ENCODE data around the gene TEKT1.
"Not testable (repeated sequence)": the region's sequence is repeated elsewhere in the genome, so short reads cannot be mapped to it uniquely, and the experiment has no call there.

TEKT1 gene

DNA sequence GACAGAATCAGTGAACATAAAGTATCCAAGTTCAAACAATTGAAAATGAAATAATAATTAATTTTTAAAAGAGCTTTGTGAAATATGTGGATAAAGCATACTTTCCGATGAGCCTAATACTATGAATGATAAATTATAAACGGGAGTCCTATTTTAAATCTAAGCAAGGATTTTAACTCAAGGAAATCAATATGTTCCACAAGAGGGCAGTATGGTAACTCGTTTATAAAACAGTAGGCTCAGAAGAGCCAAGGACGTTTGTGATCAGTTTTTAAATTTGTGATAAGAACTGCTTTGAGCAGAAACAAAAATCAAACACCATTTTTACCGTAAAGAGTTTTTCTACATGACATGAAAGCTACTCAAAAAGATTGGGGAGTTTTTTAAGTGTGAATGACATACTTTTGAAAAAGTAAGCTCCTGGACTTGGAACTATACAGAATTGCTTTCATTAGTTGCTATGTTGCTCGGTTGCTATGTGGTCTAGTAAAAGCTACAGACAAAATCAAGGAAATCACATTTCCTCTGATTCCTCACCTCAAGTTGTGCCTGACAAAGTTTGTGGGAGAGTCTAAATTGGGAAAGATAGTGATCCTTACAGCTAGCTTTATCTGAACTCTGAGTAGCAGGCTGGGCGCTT is 11.8 kb upstream of the TEKT1 start:
- H3K9me3 ChIP-seq: no peaks in the 10 kb centered on the region
- no peaks in the 10 kb centered on the region; the same call in 1 of the 2 replicates for H3K27me3 ChIP-seq
- no peaks in the 10 kb centered on the region for H3K4me1 ChIP-seq
- H3K4me3 ChIP-seq (ENCODE audit: low read depth, low read length): no peak overlapping the region
- TF ChIP-seq, protein P1, sequence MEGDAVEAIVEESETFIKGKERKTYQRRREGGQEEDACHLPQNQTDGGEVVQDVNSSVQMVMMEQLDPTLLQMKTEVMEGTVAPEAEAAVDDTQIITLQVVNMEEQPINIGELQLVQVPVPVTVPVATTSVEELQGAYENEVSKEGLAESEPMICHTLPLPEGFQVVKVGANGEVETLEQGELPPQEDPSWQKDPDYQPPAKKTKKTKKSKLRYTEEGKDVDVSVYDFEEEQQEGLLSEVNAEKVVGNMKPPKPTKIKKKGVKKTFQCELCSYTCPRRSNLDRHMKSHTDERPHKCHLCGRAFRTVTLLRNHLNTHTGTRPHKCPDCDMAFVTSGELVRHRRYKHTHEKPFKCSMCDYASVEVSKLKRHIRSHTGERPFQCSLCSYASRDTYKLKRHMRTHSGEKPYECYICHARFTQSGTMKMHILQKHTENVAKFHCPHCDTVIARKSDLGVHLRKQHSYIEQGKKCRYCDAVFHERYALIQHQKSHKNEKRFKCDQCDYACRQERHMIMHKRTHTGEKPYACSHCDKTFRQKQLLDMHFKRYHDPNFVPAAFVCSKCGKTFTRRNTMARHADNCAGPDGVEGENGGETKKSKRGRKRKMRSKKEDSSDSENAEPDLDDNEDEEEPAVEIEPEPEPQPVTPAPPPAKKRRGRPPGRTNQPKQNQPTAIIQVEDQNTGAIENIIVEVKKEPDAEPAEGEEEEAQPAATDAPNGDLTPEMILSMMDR (IDR thresholded peaks at IDR 0.05; ENCODE audit: low read depth, low read length): peak; percentile 29; the same call in 1 of the 2 replicates
- DNase-seq: no peak
- H3K36me3 ChIP-seq: no peaks in the 10 kb centered on the region

DNA sequence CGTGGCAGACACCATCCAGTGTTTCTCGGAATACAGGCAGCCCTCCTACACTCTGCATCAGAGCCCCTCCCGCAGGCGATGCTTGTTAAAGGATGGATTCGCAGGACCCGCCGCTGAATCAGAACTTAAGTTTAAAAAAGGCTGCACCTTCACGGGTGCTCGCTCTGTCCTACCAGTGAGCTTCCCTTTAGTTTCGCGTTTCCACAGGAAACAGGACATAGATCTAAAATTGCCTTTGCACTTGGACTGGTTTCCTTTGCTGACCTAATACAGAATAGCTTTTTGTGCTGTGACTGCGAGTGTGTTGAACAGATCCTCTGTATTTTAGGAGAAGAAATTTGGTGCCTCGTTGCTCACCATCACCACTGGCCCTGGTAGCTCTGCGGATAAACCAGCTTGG is 10.2 kb upstream of the TEKT1 start:
- not testable (repeated sequence) for H3K4me1 ChIP-seq; H3K27me3 ChIP-seq; H3K4me3 ChIP-seq (ENCODE audit: low read depth, low read length); H3K36me3 ChIP-seq; DNase-seq; H3K9me3 ChIP-seq

DNA sequence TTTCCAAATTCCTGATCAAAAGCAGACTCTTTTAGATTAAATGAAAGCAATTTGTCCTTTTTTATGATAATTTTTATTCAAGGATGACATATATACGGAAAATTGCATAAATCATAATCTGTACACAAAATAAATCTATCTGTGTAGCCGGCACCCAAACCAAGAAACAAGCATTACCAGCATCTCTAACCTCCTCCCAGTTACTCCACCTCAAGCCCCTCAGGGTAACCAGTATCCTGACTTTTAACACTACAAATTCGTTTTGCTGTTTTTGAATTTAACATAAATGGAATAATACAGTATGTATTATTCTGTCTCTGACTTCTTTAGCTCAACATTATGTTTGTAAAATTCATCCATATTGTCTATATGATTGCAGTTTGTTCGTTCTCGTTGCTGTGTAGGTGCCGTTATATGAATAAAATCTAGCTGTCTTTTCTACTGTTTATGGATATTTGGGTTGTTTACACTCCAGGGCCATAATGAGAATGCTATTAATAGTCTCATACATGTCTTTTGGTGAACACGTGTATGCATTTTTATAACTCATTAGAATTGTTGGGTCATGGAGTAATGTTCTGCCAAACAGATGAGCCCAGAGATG is 1.0 kb downstream of the TEKT1 start:
- TF ChIP-seq, protein P1 (IDR thresholded peaks at IDR 0.05; ENCODE audit: low read depth, low read length): no peak
- peaks cover 28% of the 10 kb centered on the region for H3K27me3 ChIP-seq
- H3K36me3 ChIP-seq: no peaks in the 10 kb centered on the region

DNA sequence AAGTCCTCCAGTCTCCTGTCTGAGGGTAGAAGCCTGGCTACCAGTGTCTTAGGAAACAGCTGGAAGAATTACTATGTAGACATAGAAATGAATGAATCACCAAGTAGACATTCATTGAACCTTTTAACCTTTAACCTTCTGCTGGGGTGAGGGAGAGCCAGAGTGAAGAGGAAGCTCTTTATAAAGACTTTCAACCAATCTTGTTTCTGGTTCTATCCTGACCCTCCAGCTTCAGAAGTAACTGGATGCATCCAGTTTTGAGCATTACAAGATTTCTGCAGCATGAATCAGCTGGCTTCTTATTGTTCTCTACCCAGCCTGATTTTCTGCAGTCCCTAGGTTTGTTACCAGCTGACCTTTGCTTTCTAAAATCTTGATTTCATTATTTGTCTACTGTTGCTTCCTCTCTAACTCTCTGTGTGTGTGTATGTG is 8.5 kb downstream of the TEKT1 start:
- no peaks in the 10 kb centered on the region for H3K9me3 ChIP-seq
- no peak overlapping the region for H3K4me3 ChIP-seq (ENCODE audit: low read depth, low read length)
- TF ChIP-seq, protein P1 (IDR thresholded peaks at IDR 0.05; ENCODE audit: low read depth, low read length): no peak
- no peaks in the 10 kb centered on the region for H3K4me1 ChIP-seq
- no peaks in the 10 kb centered on the region for H3K27me3 ChIP-seq
- H3K36me3 ChIP-seq: no peaks in the 10 kb centered on the region
- no peak for DNase-seq

More for the DNA sequence above, 1.0 kb downstream of the TEKT1 start:
- no peaks in the 10 kb centered on the region for H3K4me1 ChIP-seq
- no peaks in the 10 kb centered on the region for H3K9me3 ChIP-seq
- DNase-seq: no peak
- H3K4me3 ChIP-seq (ENCODE audit: low read depth, low read length): no peak overlapping the region

DNA sequence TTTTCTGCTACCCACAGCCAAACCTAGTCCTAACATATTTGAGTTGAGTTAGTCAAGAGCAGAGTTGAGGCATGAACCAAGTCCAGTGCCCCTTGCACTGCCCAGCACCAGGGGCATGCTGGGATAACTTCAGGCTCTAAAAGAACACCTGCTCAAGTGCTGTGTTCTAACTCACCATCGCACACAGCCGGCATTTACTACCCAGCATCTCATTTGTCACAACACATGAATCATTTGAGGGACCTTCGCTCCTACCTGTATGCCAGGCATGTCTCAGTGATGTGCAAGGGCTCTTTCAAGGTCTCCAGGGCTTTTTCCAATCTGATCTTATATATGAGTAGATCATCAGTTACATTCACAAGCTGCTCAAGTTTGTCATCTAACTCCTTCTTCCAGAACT is 12.6 kb downstream of the TEKT1 start:
- Histone ChIP-seq H3K9me3 (no peaks in the 10 kb centered on the region), H3K27me3 (no peaks in the 10 kb centered on the region), H3K4me3 (ENCODE audit: low read depth, low read length) (no peak overlapping the region), H3K4me1 (no peaks in the 10 kb centered on the region), H3K36me3 (no peaks in the 10 kb centered on the region)
- TF ChIP-seq, protein P1 (IDR thresholded peaks at IDR 0.05; ENCODE audit: low read depth, low read length): no peak
- DNase-seq: no peak

DNA sequence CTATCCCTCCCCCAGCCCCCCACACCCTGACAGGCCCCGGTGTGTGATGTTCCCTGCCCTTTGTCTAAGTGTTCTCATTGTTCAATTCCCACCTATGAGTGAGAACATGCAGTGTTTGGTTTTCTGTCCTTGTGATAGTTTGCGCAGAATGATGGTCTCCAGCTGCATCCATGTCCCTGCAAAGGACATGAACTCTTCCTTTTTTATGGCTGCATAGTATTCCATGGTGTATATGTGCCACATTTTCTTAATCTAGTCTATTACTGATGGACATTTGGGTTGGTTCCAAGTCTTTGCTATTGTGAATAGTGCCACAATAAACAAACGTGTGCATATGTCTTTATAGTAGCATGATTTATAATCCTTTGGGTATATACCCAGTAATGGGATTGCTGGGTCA is 15.2 kb downstream of the TEKT1 start:
- H3K9me3 ChIP-seq; H3K36me3 ChIP-seq; H3K4me1 ChIP-seq; H3K27me3 ChIP-seq; DNase-seq; H3K4me3 ChIP-seq (ENCODE audit: low read depth, low read length): not testable (repeated sequence)

DNA sequence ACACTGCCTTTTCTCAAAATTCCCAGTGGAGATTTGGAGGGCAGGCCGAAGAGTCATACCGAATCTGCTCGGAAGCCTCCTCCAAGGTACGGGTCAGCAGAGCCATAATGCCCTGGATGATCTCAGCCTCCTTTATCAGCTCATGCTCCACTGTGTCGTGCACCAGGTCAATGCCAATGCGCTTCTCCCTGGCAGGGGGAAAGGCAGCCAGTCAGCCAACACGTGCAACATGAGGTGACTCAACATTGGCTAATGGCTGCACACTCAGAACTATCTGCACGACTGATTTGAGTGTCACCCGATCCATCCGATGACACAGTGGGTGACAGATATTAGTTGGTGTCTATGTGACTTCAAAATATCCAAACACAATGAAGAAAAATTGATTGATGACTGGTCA is 15.8 kb downstream of the TEKT1 start:
- Histone ChIP-seq H3K4me1 (no peaks in the 10 kb centered on the region), H3K9me3 (no peaks in the 10 kb centered on the region), H3K4me3 (ENCODE audit: low read depth, low read length) (no peak overlapping the region), H3K27me3 (no peaks in the 10 kb centered on the region), H3K36me3 (no peaks in the 10 kb centered on the region)
- TF ChIP-seq, protein P1 (IDR thresholded peaks at IDR 0.05; ENCODE audit: low read depth, low read length): no peak
- no peak for DNase-seq

Data from BE2C (cell line).